GM18909 (cell line): ENCODE results near the gene BRD3.

Source experiments
- ATAC-seq: cut with Tn5 transposase; IDR thresholded peaks from one replicate; pipeline ENCODE4 v1.9.1; 2021; ENCODE audit warnings: mild to moderate bottlenecking; ENCODE audit not compliant: unreplicated experiment, poor library complexity

BRD3 gene

DNA sequence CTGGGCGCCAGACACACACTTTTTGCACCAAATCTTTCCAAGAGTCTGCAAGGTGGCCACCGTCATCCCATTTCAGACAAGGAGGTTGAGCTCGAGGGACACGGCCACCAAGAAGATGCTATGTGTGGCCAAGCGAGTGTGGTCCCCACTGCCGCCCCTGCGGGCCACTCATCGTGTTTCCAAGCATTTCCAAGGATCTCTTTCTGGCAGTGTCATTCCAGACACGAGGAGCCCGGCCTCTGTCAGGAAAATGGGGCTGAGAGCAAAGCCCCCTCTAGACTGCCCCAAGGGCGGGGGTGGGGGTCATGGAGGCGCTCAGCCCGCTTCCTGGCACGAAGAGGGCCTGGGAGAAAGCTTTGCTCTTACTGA, 86.3 kb downstream of the BRD3 start:
- no peak for ATAC-seq

DNA sequence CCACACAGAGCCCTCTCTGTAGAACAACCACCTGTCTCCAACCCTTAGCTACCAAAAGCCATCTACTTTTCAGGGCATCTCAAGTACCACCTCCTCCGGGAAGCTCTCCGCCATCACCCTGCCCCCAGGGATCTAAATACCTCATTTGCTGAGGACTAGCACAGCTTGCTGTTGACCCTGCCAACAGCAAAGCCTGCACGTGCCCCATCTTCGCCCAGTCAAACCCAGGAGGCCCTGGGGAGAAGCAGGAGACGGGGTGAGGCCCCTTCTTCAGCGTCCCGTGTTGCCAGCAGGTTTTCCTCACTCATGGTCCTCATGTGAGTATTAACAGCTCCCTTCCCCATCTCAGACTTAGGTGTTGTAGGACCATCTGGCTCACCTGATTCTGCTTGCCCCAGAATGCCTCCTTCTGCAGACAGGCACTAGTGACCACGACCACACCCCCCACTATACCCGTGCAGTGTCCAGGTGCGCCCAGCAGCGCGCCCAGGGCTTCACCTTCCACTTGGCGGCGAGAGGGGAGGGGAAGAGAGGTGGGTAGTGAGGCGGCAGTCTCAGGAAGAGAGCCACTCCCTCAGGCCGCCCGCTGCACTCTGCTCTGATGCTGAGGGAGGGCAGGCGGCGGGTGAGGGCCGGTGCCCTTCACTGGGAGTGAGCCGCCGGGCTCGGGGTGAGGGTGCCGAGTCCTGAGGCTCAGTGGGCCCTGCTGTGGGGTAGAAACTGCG, 86.8 kb downstream of the BRD3 start:
- ATAC-seq = no peak
